Colon (tissue), 2 donors: ENCODE results near the gene FAM168A.

Experiments
- FAIRE-seq: peaks from 2 replicates; lab custom pipeline; 2012; peaks lifted over from hg19 to GRCh38; lab: Jason Lieb, UNC
- donor health status: control.
- donor health status: control.

FAM168A gene

DNA sequence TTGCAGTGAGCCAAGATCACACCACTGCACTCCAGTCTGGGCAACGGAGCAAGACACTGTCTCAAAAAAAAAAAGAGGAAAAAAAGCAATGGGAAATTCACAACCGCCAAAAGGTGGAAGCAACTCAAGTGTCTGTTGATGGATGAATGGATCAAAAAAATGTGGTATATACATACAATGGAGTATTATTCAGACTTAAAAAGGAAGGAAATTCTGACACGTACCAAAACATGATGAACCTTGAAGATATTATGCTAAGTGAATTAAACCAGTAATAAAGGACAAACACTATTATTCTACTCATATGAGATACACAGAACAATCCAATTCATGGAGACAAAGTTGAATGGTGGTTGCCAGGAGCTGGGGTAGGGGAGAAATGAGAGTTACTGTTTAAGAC, 40.9 kb downstream of the FAM168A start:
- FAIRE-seq: no peak

- FAIRE-seq: no peak
Observed at GRCh38 chr11:73555615-73556014, 42.3 kb downstream of the FAM168A start.

- no peak for FAIRE-seq
Observed at GRCh38 chr11:73554671-73555320, 43.1 kb downstream of the FAM168A start.

- FAIRE-seq: no peak
Observed at GRCh38 chr11:73553266-73553665, 44.6 kb downstream of the FAM168A start.

DNA sequence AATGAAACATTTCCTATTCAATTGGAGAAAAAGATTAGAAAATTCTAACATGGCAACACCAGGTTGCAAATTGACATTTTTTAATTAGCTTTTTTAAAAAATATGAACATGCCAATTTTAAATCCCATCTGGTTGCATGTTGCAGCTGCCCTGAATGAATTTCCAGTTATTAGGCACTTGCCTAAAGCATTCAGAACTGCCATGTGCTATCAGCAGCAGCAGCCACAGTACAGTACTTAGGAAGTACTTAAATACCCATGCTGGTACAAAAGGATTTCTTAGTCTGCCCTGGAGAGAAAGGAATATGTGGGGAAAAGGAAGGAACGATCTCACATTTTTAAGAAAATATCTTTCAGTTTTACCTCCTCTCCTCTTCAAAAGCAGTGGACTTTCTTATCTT, 46.2 kb downstream of the FAM168A start:
- FAIRE-seq: no peak

GRCh38 chr11:73549376-73549775, 48.5 kb downstream of the FAM168A start:
- FAIRE-seq: no peak

DNA sequence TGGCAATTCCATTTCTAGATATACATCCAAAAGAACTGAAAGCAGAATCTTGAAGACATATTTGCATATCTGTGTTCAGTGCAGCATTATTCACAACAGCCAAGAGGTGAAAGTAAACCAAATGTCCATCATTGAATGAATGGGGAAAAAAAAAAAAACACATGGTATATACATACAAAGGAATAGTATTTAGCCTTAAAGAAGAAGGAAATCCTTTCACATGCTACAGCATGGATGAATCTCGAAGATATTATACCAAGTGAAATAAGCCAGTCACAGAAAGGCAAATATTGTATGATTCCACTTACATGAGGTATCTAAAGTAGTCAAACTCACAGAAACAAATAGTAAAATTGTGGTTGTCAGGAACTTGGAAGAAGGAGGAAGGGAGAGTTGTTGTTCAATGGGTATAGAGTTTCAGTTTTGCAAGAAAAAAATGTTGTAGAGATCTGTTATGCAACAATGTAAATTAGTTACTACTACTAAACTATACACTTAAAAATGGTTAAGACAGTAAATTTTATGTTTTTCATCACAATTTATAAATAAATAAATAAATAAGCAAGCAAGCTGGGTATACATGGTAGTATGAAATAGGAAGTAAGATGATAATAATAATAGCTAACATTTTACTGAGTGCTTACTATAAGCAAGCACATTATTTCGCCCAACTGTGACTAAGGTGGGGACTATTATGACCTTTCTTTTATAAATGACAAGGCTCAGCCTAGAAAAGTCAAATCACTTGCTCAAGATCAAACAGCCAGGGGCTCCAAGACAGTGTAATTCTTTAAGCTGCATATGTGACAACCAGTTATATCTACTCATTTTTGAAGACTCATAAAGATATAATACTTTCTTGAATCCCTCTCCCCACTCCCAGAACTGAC, 50.0 kb downstream of the FAM168A start:
- FAIRE-seq: no peak

GRCh38 chr11:73542175-73542574, 55.7 kb downstream of the FAM168A start:
- FAIRE-seq: no peak

GRCh38 chr11:73539506-73540084, 58.3 kb downstream of the FAM168A start:
- no peak for FAIRE-seq

DNA sequence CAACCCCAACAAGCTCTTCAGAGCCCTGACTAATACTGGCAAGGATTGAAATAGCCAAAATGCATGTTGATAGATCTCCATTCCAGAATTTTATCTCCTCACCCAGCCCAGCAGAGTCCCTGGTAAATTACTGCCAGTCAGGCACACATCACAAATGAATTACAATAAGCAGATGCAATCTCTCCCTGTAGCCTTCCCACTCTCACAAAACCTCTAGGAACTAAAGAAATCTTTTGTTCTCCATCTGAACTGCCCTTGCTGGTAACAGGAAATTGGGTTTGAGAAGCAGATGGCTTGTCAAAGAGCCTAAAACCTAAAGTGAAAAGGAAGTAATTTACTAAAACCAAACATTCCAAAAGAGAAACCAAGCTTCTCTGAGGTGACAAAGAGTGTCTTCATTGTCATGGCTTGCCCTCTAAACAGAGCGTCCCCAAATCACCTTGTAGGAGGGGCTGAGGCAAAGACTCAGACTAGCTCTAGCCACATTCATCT, 59.5 kb downstream of the FAM168A start:
- no peak for FAIRE-seq

DNA sequence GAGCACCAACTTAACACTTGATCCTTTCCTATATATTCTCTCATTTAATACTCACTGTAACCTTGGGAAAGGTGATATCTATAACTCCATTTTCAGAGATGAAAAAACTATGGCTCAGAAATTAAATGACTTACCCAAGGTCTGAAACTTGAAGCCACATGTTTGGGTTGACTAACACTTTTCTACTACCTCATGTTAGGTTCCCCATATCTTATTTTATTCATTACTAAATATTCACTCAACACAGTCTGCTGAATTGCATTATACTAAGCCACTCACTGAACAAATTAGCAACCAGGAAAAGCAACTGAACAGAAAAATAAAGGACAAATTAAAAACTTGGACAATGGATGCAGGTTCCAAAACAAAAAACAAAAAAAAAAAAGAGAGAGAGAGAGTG, 59.9 kb downstream of the FAM168A start:
- no peak for FAIRE-seq

- FAIRE-seq: no peak
Observed at GRCh38 chr11:73536961-73537360, 61.0 kb downstream of the FAM168A start.

DNA sequence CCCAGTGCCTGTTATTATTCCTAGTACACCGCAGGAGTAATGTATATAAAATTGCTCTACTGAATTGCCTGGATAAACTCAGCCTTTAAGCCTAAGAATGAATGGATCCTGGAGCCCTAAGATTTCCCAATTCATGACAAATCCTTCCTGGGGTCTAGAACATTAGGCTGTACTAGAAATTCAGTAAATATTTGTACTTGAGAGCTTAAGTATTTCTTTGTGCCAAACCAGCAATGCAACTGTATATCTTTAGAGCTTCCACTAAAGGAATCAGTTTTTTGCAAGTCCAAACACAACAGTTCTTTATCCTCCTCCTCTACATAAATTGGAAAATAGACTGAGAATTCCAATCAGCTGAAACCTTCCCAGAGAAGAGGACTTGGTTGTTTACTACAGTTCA, 65.6 kb downstream of the FAM168A start:
- FAIRE-seq: no peak

- FAIRE-seq: no peak
Observed at GRCh38 chr11:73531386-73531785, 66.5 kb downstream of the FAM168A start.

DNA sequence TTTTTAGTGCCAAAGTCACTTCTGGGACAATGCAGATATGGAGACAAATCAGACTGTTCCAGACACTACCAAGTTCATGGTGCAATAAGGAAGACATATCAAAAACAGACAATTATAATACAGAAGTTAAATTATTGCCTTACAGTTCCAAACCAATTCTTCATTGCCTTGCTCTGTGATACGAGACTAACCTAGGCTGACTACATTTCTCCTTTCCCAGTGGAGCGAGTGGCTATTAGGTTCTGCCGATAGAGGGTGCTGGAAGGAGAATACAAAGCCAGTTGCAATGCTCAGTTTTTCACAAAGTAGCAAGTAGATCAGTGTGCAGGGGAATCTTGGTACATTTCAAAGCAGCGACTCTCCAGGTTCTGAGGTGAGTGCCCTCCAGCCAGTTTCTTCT, 67.8 kb downstream of the FAM168A start:
- no peak for FAIRE-seq

DNA sequence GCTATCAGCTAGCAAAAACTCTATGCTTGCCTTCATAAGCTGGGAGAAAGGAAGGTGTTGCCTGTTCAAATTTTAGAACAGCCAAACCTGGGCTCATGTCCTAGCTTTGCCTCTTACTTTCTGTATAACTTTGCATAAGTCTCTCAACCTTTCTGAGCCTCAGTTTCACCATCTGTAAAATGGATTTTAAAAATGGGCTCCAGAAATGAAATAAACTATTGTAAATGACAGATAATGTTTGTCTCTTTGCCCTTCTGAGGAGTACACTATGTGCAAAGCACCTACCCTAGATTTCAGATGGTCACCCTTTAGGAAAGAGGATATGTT, 68.7 kb downstream of the FAM168A start:
- no peak for FAIRE-seq

- FAIRE-seq: no peak
Observed at GRCh38 chr11:73528483-73529203, 69.3 kb downstream of the FAM168A start.

- no peak for FAIRE-seq
Observed at GRCh38 chr11:73528013-73528412, 69.9 kb downstream of the FAM168A start.

- no peak for FAIRE-seq
Observed at GRCh38 chr11:73525611-73526010, 72.3 kb downstream of the FAM168A start.

DNA sequence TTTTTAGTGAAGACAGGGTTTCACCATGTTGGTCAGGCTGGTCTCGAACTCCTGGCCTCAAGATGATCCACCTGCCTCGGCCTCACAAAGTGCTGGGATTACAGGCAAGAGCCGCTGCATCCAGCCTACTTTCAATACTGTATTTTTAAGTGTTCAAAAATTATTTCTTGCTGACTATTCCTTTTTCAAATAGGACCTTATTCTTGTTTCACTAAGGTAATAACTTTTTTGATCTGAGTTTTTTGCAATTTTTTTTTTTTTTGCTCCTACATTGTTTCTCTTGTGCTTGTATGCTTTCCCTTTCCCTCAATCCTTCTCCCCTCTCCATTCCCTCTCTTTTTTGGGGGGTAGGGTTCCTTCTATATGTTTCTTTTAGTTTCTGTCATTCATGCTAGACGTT, 73.1 kb downstream of the FAM168A start:
- no peak for FAIRE-seq

GRCh38 chr11:73521621-73522020, 76.3 kb downstream of the FAM168A start:
- no peak for FAIRE-seq

DNA sequence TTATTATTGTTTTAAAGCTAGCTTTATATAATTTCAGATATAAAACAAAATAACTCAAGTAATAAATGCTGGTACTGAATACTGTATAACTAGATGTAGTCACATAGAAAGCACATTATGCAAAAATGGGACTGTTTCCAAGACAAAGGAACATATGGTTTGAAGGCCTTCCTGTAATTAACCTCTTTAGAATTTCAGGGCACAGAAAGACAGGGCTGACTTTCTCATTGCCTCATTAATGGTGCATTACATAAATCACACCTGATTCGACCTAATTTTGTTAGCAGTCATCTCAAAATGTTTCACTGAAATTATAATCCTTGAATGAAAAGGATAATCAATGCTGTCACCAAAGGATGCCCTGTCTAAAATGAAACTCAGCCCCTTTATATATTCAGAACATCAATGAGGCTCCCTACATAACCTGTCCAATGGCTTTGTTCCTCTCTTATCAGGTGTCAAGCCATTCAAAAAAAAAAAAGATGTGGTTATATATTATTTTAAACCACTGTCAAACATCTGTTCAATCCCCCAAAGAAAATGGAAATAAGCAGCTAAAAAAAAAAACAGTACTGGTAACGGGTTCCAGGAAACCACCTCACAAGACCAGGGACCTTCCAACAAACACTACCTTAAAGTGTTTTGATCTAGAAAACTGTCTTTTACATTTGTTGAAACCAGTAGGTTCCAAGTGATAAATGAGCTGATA, 77.4 kb downstream of the FAM168A start:
- no peak for FAIRE-seq
